HG02840 (cell line): ENCODE measurements around the gene BRIP1.
"Not testable (repeated sequence)": the region's sequence is repeated elsewhere in the genome, so short reads cannot be mapped to it uniquely, and the experiment has no call there.

Experiments used
- ATAC-seq: cut with Tn5 transposase; IDR thresholded peaks from one replicate; pipeline ENCODE4 v1.9.1; 2021; ENCODE audit warnings: mild to moderate bottlenecking, moderate library complexity, moderate number of reproducible peaks; ENCODE audit not compliant: unreplicated experiment, low FRiP score

The BRIP1 gene

GRCh38 chr17:61808442-61808841, 54.9 kb downstream of the BRIP1 start:
- ATAC-seq: no peak

GRCh38 chr17:61806936-61807335, 56.4 kb downstream of the BRIP1 start:
- no peak for ATAC-seq

- ATAC-seq: no peak
Measured at GRCh38 chr17:61806081-61806828, 57.1 kb downstream of the BRIP1 start.

- ATAC-seq: no peak
Measured at GRCh38 chr17:61805399-61805798, 57.9 kb downstream of the BRIP1 start.

- no peak for ATAC-seq
Measured at GRCh38 chr17:61803796-61804195, 59.5 kb downstream of the BRIP1 start.

GRCh38 chr17:61803216-61803615, 60.1 kb downstream of the BRIP1 start:
- ATAC-seq: no peak

GRCh38 chr17:61799812-61800484, 63.4 kb downstream of the BRIP1 start:
- no peak for ATAC-seq

- no peak for ATAC-seq
Measured at GRCh38 chr17:61797283-61797682, 66.0 kb downstream of the BRIP1 start.

- ATAC-seq: no peak
Measured at GRCh38 chr17:61795546-61795945, 67.8 kb downstream of the BRIP1 start.

GRCh38 chr17:61794792-61795191, 68.5 kb downstream of the BRIP1 start:
- ATAC-seq: no peak

GRCh38 chr17:61794242-61794641, 69.1 kb downstream of the BRIP1 start:
- ATAC-seq: no peak

GRCh38 chr17:61793565-61793964, 69.8 kb downstream of the BRIP1 start:
- ATAC-seq: no peak

- no peak for ATAC-seq
Measured at GRCh38 chr17:61789872-61790271, 73.5 kb downstream of the BRIP1 start.

GRCh38 chr17:61786088-61786487, 77.2 kb downstream of the BRIP1 start:
- no peak for ATAC-seq

- ATAC-seq: no peak
Measured at GRCh38 chr17:61784510-61784909, 78.8 kb downstream of the BRIP1 start.

GRCh38 chr17:61783556-61784304, 79.6 kb downstream of the BRIP1 start:
- ATAC-seq: peak; percentile 74

- ATAC-seq: no peak
Measured at GRCh38 chr17:61783120-61783519, 80.2 kb downstream of the BRIP1 start.

GRCh38 chr17:61782683-61783082, 80.6 kb downstream of the BRIP1 start:
- ATAC-seq: no peak

- ATAC-seq: no peak
Measured at GRCh38 chr17:61775364-61775763, 88.0 kb downstream of the BRIP1 start.

GRCh38 chr17:61774724-61775123, 88.6 kb downstream of the BRIP1 start:
- ATAC-seq: no peak

- not testable (repeated sequence) for ATAC-seq
Measured at GRCh38 chr17:61774087-61774486, 89.2 kb downstream of the BRIP1 start.
